ENCODE measurements around the gene TP53I3. TPM values are rescaled to one million over a fixed set of nuclear protein-coding genes. Genes with fewer than 3 reads are reported as not detected.

TP53I3 gene
- total RNA-seq, 4 donors from 2014 or later: 10.4 to 26.8 (median 20.4) TPM

DNA sequence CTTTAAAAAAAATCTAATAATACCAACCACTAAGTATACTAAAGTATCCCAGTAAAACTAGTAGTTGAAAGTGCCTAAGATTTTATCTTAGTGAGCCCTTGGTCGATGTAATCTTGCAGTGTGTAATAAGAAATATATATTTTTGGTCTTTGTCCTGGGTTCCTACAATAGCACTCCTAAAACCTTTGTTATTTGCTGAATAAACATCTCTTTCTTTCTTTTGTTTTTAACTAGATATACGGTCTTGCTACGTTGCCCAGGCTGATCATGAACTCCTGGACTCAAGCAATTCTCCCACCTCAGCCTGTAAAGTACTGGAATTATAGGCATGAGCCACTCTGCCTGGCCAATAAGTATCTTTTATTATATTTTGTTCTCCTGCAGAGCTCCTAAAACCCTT, 2.4 kb upstream of the TP53I3 start:
- TF ChIP-seq, protein P1, sequence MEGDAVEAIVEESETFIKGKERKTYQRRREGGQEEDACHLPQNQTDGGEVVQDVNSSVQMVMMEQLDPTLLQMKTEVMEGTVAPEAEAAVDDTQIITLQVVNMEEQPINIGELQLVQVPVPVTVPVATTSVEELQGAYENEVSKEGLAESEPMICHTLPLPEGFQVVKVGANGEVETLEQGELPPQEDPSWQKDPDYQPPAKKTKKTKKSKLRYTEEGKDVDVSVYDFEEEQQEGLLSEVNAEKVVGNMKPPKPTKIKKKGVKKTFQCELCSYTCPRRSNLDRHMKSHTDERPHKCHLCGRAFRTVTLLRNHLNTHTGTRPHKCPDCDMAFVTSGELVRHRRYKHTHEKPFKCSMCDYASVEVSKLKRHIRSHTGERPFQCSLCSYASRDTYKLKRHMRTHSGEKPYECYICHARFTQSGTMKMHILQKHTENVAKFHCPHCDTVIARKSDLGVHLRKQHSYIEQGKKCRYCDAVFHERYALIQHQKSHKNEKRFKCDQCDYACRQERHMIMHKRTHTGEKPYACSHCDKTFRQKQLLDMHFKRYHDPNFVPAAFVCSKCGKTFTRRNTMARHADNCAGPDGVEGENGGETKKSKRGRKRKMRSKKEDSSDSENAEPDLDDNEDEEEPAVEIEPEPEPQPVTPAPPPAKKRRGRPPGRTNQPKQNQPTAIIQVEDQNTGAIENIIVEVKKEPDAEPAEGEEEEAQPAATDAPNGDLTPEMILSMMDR (IDR thresholded peaks at IDR 0.05; ENCODE audit: low read depth): no peak

DNA sequence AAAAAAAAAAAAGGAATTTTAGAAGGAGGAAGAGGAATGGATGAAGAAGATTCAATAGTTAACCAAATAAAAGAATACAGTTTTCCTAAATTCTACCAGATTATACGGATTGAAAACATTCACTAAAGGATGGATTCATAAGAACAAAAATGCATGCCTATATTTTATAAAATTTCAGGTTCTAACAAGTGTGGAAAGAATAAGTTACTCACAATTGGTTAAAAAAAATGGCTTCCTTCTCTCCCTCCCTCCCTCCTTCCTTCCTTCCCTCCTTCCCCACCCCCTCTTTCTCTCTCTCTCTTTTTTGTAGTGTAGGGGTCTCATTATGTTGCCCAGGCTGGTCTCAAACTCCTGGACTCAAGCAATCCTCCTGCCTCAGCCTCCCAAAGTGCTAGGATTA, 1.6 kb upstream of the TP53I3 start:
- TF ChIP-seq, protein P1 (IDR thresholded peaks at IDR 0.05; ENCODE audit: low read depth): no peak

DNA sequence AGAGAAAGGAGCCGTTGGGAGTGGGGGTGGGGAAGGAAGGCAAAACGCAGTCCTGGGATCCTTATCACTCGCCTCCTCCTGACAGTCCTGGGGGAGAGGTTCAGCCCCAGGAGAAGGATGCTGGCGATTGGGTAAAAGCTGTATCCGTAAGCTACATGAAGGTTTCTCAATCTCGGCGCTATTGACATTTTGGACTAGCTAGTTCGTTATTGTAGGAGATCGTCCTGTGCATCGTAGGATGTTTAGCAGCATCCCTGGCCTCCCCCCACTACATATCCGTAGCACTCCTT, 511 bp upstream of the TP53I3 start:
- TF ChIP-seq, protein P1 (IDR thresholded peaks at IDR 0.05; ENCODE audit: low read depth): no peak

DNA sequence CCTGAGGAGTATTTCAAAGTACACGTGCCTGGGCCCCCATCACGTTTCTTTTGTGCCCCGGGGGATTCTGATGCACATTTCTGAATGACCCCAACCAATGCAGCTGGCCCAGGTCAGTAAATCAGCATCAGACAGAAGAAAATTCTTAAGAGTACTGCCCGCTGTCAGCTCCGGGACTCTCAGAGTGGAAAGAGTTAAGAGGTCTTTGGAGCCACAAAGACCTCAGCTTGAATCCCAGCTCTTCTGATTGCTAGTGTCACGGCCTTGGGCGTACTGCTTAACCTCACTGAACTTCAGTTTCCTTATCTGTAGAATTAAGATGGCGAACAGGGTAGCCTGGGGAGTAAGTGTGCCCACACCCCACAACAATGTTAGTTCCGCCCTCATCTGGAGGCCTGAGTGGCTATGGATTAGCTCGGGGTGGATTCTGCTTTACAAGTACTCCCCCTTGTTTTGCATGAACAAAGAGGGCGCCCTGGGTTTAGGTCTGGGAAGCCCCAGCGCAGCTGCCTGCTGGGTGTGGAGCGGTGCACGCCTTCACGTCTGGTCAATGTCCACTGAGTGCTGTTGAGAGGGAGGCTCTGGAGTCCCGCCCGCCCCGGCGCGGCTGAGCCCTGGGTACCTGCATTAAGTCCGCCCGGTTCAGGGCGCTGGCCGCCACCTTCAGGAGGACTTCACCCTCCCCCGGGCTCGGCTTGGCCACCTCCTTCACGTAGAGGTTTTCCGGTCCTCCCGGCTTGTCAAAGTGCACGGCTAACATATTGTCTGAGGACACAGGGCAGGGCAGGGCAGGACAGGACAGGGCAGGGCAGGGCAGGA, 858 bp downstream of the TP53I3 start:
- TF ChIP-seq, protein P1 (IDR thresholded peaks at IDR 0.05; ENCODE audit: low read depth): no peak

DNA sequence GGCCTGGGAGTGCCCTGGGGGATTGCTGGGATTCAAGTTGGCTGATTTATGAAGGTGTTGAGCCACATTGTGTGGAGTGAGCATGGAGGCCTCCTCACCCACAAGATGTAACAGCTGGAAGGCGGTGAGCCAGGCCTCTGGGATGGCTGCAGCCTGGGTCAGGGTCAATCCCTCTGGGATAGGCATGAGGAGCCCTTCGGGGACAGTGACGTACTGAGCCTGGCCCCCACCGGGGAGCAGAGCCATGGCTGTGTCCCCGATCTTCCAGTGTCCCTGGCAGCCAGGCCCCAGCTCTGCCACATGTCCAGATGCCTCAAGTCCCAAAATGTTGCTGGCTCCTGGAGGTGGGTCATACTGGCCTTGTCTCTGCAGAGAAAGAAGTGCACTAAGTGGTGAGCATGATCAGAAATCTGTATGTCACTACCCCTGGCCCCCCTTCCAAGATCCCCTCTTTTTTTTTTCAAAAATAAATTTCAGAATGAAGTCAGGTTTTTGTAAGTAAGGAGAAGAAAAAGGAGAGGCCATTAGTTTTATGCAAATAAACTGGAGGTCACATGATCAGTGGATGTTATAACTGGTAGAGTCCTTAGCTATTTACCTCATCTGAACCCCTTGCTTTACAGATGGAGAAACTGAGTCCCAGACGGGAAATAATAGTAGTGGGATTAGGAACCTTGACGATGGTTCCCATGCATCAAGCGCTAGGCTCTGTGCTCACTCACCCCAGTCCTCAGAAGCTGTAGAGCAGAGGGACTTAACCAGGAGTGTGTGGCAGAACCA, 1.7 kb downstream of the TP53I3 start:
- TF ChIP-seq, protein P1 (IDR thresholded peaks at IDR 0.05; ENCODE audit: low read depth): no peak

DNA sequence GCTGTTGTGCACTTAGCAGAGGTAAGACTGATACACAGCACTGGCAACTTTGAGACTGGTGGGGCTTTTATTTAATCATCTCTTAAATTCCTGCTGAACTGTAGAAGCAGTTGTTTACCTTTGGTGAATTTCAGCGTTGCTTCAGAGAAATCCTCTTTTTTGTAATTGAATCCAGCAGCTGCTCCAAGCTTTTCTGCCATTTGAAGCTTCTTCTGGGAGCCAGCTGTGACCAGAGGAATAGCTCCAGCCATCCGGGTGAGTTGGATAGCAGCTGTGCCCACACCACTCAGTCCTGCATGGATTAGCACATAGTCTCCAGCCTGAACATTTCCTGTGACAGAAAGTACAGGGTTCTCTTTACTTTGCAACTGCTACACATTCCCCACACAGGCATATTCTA, 3.9 kb downstream of the TP53I3 start:
- TF ChIP-seq, protein P1 (IDR thresholded peaks at IDR 0.05; ENCODE audit: low read depth): no peak

DNA sequence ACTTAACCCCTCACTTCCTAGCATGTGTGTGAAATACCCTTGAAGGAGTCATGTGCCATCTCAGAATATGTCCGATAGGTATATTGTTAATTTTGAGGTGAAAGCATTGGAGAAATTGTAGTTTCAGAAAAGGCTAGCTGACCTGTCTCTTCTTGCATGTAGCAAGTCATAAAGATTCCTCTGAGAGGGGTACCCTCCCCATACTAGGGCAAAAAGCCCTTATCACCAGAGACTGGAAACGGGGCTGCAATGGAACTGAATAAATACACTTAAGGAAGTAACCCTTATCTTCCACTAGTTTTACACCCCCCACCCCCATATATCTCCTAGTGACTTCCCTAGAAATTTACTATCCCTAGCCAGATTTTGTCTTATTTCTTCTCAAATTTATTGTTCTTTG, 6.8 kb downstream of the TP53I3 start:
- TF ChIP-seq, protein P1 (IDR thresholded peaks at IDR 0.05; ENCODE audit: low read depth): no peak
